CD14-positive monocyte (primary cell): Measurements from ENCODE around the gene GPS1. TPM values are rescaled to one million over a fixed set of nuclear protein-coding genes. Genes with fewer than 3 reads are reported as not detected.

Source experiments
- DNase-seq, 3 donors: peaks; one replicate each; pipeline ENCODE4 v3.0.0-alpha.2; 2011 to 2022
- H2AFZ ChIP-seq: 2 replicates; pipeline ENCODE4 v1.6.0; 2012; ENCODE audit warnings: mild to moderate bottlenecking, low read depth, low read length, inconsistent platforms; ENCODE audit not compliant: insufficient read depth, poor library complexity, severe bottlenecking
- H3K27ac ChIP-seq, 2 donors: 1 replicate in 1 of 2; 2 replicates in 1 of 2; pipeline ENCODE4 v1.5.1; 2012 to 2013; ENCODE audit warnings: low read length in 2 of 2, control low read depth in 1 of 2, inconsistent platforms in 1 of 2, low read depth in 1 of 2, mild to moderate bottlenecking in 1 of 2
- H3K27me3 ChIP-seq, 2 donors: one replicate each; pipeline versions ENCODE4 v1.6.0 to v1.6.1; 2011 to 2013; ENCODE audit warnings: low read length in 2 of 2; ENCODE audit not compliant: control insufficient read depth in 2 of 2, insufficient read depth in 2 of 2
- H3K36me3 ChIP-seq, 2 donors: replicated peaks in 1 of 2; 1 replicate in 1 of 2; 2 replicates in 1 of 2; pipeline versions ENCODE4 v1.5.1 to v1.6.1; 2012 to 2013; ENCODE audit warnings: low read length in 2 of 2, control low read depth in 1 of 2, inconsistent platforms in 1 of 2, mild to moderate bottlenecking in 1 of 2; ENCODE audit not compliant: insufficient read depth in 2 of 2, control insufficient read depth in 1 of 2
- H3K4me1 ChIP-seq, 2 donors: 1 replicate in 1 of 2; 2 replicates in 1 of 2; pipeline versions ENCODE4 v1.5.1 to v1.6.1; 2012 to 2013; ENCODE audit warnings: low read length in 2 of 2, control low read depth in 1 of 2, inconsistent platforms in 1 of 2, mild to moderate bottlenecking in 1 of 2, moderate library complexity in 1 of 2; ENCODE audit not compliant: insufficient read depth in 2 of 2, control insufficient read depth in 1 of 2
- H3K4me2 ChIP-seq: replicated peaks from 2 replicates; pipeline ENCODE3; 2012; ENCODE audit warnings: low read length, moderate library complexity, mild to moderate bottlenecking; ENCODE audit not compliant: poor library complexity, severe bottlenecking; ENCODE audit errors: extremely low read depth
- H3K4me3 ChIP-seq, 3 experiments: fragments of 200-600 bp in 1 of 3; sonication (generic) in 1 of 3; replicated peaks in 1 of 3; 1 replicate in 2 of 3; 2 replicates in 1 of 3; pipeline ENCODE4 v1.5.1; 2011 to 2013; ENCODE audit warnings: low read length in 3 of 3, mild to moderate bottlenecking in 3 of 3, control low read depth in 2 of 3, low read depth in 2 of 3, inconsistent platforms in 1 of 3, moderate library complexity in 1 of 3
- H3K79me2 ChIP-seq: 2 replicates; pipeline ENCODE4 v1.6.0; 2012; ENCODE audit warnings: mild to moderate bottlenecking, control low read depth, inconsistent platforms, low read length, moderate library complexity; ENCODE audit not compliant: insufficient read depth
- H3K9ac ChIP-seq: 2 replicates; pipeline ENCODE4 v1.6.0; 2017; ENCODE audit warnings: low read length, mild to moderate bottlenecking; ENCODE audit not compliant: insufficient read depth, poor library complexity, severe bottlenecking
- H3K9me3 ChIP-seq, 2 donors: replicated peaks in 1 of 2; 1 replicate in 1 of 2; 2 replicates in 1 of 2; pipeline versions ENCODE4 v1.5.1 to v1.6.1; 2012 to 2013; ENCODE audit warnings: low read length in 2 of 2, control low read depth in 1 of 2; ENCODE audit not compliant: control insufficient read depth in 1 of 2, insufficient read depth in 1 of 2
- H4K20me1 ChIP-seq: 2 replicates; pipeline ENCODE4 v1.6.0; 2012; ENCODE audit warnings: mild to moderate bottlenecking, low read length, control low read depth, moderate library complexity; ENCODE audit not compliant: insufficient read depth
- H3K27ac Mint-ChIP-seq, 7 donors: one replicate each; pipeline ENCODE4 v1.8.0; 2020; ENCODE audit warnings: mild to moderate bottlenecking in 7 of 7, mixed read lengths in 7 of 7, moderate library complexity in 6 of 7, inconsistent platforms in 2 of 7
- H3K27me3 Mint-ChIP-seq, 3 donors: one replicate each; pipeline ENCODE4 v1.8.0; 2021 to 2022; ENCODE audit warnings: low read depth in 3 of 3, mild to moderate bottlenecking in 3 of 3, mixed read lengths in 3 of 3, moderate library complexity in 3 of 3, inconsistent platforms in 1 of 3
- H3K36me3 Mint-ChIP-seq, 2 donors: one replicate each; pipeline ENCODE4 v1.8.0; 2020; ENCODE audit warnings: mixed read lengths in 2 of 2, inconsistent platforms in 1 of 2, mild to moderate bottlenecking in 1 of 2
- H3K4me1 Mint-ChIP-seq: one replicate; pipeline ENCODE4 v1.8.0; 2020; ENCODE audit warnings: mild to moderate bottlenecking, mixed read lengths
- H3K4me3 Mint-ChIP-seq, 2 donors: one replicate each; pipeline ENCODE4 v1.8.0; 2020; ENCODE audit warnings: mild to moderate bottlenecking in 2 of 2, mixed read lengths in 2 of 2, moderate library complexity in 1 of 2
- H3K9me3 Mint-ChIP-seq, 7 donors: one replicate each; pipeline ENCODE4 v1.8.0; 2020 to 2022; ENCODE audit warnings: mixed read lengths in 7 of 7, mild to moderate bottlenecking in 6 of 7, moderate library complexity in 6 of 7, inconsistent platforms in 2 of 7
- WGBS: methylation state at CpG from one replicate; pipeline ENCODE4 v1.1.5; 2013; ENCODE audit warnings: missing lambda C conversion rate; ENCODE audit not compliant: insufficient coverage; 5-methylcytosine and 5-hydroxymethylcytosine counted together
- intact Hi-C, 2 donors: fragments of 100-400 bp; cut with micrococcal nuclease; formaldehyde crosslinking; loops; one replicate each; pipeline versions ENCODE4 v1.15.0 to v1.15.1; 2023
- polyA plus RNA-seq, 3 donors: library from polyadenylated mRNA; depleted of rRNA in 1 of 3; unstranded in 2 of 3; stranded (reverse) in 1 of 3; fragments of 300-500 nt in 2 of 3; fragments of >200 nt in 1 of 3; fragmentation: Illumina TruSeq in 2 of 3; gene quantifications; 1 replicate in 2 of 3; 2 replicates in 1 of 3; pipeline ENCODE4 v1.2.3, GENCODE V29; 2012 to 2021
- TF ChIP-seq, protein P1 (sequence below): fragments of 200-600 bp; IDR thresholded peaks from one replicate; pipeline ENCODE4 v1.8.0; 2022; ENCODE audit warnings: antibody characterized with exemption, mild to moderate bottlenecking

GPS1 gene
- polyA plus RNA-seq, 3 donors = 101 to 130 (median 110) TPM

- H3K4me2 ChIP-seq = no peak overlapping the region
- H3K79me2 ChIP-seq = peaks cover 6% of the 10 kb centered on the region
- WGBS = 95% methylated on average over 33 of the region's 37 CpGs
- Mint-ChIP-seq H3K36me3 (peaks cover 10 to 21% of the 10 kb centered on the region in 2 donors), H3K4me3 (no peak overlapping the region), H3K4me1 (peaks cover 14% of the 10 kb centered on the region), H3K27ac (no peak overlapping the region), H3K27me3 (peaks cover 0 to 4% (median 0%) of the 10 kb centered on the region in 3 donors), H3K9me3 (no peaks in the 10 kb centered on the region)
- H3K27me3 ChIP-seq = no peaks in the 10 kb centered on the region
- H3K4me1 ChIP-seq = peaks cover 20 to 37% of the 10 kb centered on the region in 2 donors
- H2AFZ ChIP-seq = no peak overlapping the region
- no peak overlapping the region for H3K27ac ChIP-seq
- TF ChIP-seq, protein P1, sequence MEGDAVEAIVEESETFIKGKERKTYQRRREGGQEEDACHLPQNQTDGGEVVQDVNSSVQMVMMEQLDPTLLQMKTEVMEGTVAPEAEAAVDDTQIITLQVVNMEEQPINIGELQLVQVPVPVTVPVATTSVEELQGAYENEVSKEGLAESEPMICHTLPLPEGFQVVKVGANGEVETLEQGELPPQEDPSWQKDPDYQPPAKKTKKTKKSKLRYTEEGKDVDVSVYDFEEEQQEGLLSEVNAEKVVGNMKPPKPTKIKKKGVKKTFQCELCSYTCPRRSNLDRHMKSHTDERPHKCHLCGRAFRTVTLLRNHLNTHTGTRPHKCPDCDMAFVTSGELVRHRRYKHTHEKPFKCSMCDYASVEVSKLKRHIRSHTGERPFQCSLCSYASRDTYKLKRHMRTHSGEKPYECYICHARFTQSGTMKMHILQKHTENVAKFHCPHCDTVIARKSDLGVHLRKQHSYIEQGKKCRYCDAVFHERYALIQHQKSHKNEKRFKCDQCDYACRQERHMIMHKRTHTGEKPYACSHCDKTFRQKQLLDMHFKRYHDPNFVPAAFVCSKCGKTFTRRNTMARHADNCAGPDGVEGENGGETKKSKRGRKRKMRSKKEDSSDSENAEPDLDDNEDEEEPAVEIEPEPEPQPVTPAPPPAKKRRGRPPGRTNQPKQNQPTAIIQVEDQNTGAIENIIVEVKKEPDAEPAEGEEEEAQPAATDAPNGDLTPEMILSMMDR = no peak
- H3K36me3 ChIP-seq = peaks cover 39 to 40% of the 10 kb centered on the region in 2 donors
- no peak for DNase-seq
- no peaks in the 10 kb centered on the region for H4K20me1 ChIP-seq
- intact Hi-C loops = loop anchor here in 1 of 2 donors (5.0 to 10.0 kb wide), 2 partner anchors 43 to 60 kb away; partner anchors contain the start of genes DCXR, GPS1, RAC3 and RFNG
- no peak overlapping the region for H3K4me3 ChIP-seq
- H3K9ac ChIP-seq = no peak overlapping the region
- no peaks in the 10 kb centered on the region for H3K9me3 ChIP-seq
These were observed 43.5 kb downstream of the GPS1 start for GRCh38 chr17:82094931-82095776.

DNA sequence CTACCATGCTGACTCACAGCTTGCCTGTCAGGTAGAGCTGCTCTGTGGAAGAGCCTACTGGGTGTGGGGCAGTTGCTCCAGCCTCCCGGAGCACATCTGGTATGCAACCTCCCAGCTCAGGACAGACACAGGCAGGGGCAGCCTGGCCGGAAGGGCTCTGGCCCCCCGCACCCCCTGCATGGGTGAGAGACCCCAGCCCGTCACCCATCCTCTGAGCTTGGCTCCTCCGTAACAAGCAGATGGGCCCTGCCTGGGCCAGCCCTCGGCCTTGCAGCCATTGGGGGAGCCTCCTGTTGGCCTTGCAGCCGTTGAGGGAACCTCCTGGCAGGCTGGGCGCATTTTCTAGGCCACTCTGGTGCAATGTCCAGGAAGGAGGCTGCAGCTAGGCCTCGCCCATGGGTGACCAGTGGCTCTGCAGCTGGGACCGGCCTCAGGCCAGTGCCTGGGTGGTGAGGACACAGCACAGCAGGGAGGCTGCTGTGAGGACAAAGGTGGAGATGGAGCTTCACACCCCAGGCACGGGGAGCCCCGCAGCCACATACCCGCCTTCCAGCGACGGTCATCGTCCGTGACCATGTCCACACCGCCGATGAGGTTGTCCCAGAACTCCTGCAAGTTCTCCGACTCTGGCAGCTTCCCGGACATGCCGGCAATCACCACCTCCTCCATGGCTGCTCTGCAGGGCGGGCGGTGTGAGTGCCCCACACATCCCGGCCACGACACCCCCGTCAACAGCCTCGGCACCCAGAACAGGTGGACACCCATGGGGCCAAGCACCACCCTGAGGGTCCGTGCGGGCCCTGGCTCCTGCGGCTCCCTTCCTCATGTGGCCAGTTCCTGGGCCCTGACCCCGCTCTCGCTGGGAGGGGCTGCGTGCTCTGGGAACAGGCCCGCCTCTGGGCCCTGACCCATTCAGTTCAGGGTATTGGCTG lies 44.3 kb downstream of the GPS1 start:
- Histone ChIP-seq H3K4me3 (no peak overlapping the region), H3K27me3 (no peaks in the 10 kb centered on the region), H3K36me3 (peaks cover 30 to 31% of the 10 kb centered on the region in 2 donors), H2AFZ (no peak overlapping the region), H3K4me2 (peak overlapping the region; percentile 91), H3K9ac (no peak overlapping the region), H4K20me1 (no peaks in the 10 kb centered on the region), H3K79me2 (peaks cover 6% of the 10 kb centered on the region), H3K9me3 (no peaks in the 10 kb centered on the region), H3K27ac (no peak overlapping the region), H3K4me1 (peaks cover 21 to 37% of the 10 kb centered on the region in 2 donors)
- no peak for DNase-seq
- intact Hi-C loops = loop anchor here in 1 of 2 donors (5.0 to 10.0 kb wide), 2 partner anchors 44 to 61 kb away; partner anchors contain the start of genes DCXR, GPS1, RAC3 and RFNG
- WGBS = 97% methylated on average over 33 of the region's 35 CpGs
- TF ChIP-seq, protein P1 = no peak
- H3K27ac Mint-ChIP-seq = no peak overlapping the region
- peaks cover 0 to 4% (median 0%) of the 10 kb centered on the region in 3 donors for H3K27me3 Mint-ChIP-seq
- no peaks in the 10 kb centered on the region for H3K9me3 Mint-ChIP-seq
- H3K36me3 Mint-ChIP-seq = peaks cover 8 to 14% of the 10 kb centered on the region in 2 donors
- no peak overlapping the region for H3K4me3 Mint-ChIP-seq
- H3K4me1 Mint-ChIP-seq = peaks cover 14% of the 10 kb centered on the region
